Amniotic epithelial cell (primary cell): ENCODE results near the gene C1orf198.
"Not testable (repeated sequence)": the region's sequence is repeated elsewhere in the genome, so short reads cannot be mapped to it uniquely, and the experiment has no call there.

Source experiments
- DNase-seq: peaks from one replicate; pipeline ENCODE4 v3.0.0-alpha.2; 2010; ENCODE audit warnings: low read depth

The C1orf198 gene

DNA sequence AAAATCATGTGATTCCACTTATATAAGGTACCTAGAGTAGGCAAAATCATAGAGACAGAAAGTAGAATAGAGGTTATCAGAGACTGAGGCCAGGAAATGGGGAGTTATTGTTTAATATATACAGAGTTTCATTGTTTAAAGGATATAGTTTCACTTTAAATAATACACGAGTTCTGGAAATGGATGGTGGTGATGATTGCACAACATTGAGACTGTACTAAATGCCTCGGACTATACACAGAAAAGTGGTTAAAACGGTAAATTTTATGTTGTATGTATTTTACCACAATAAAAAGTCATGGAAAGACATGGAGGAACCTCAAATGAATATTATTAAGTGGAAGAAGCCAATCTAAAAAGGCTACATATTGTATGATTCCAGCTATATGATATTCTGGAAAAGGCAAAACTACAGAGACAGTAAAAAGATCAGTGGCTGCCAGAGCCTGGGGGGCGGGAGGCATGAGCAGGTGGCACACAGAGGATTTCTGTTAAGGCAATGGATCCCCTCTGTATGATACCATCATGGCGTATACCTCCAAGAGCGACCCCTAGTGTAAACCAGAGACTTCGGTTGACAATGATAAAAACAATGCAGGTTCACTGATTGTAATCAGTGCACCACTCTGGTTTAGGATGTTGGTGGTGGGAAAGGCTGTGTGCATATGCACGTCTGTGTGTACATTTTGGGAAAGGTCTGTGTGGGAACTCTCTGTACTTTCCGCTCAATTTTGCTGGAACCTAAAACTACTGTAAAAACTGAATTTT is 7.5 kb downstream of the C1orf198 start:
- DNase-seq, result no peak

DNA sequence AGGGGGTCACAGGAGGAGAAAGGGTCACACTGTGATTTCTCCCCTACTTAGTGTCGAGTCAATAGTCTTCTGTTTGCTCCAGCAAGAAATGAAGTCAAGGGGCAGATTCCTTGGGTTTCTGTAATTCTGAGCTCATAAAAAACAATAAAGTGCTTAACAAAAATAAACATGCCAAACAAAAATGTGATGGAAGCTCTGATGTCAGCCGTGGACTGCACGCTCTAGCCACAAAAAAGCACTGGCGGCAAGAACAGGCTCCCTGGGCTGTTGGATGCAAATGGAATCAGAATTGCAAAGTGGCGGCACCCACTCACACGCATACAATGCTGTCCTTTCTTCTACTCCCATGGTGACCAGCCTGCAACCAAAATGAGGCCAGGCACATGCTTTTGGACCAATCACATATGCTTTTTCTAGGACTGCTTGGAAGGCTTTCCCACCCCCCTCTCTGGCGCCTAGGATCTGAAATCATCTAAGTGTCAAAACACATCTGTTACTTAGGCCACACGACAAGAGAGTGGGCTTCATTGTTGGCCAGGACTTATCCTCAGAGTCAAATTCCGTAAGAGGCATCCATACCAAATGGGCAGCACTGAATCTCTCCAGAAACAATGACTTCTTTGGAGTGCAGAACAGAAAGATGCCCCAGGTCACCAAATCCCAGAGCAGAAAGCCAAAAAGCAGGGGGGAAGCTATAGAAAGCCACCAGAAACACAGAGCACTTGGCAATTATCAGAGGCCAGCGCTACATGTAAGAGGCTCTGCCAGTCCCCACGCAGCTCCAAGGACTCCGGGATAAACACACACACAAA is 9.2 kb downstream of the C1orf198 start:
- DNase-seq, result peak; percentile 69

DNA sequence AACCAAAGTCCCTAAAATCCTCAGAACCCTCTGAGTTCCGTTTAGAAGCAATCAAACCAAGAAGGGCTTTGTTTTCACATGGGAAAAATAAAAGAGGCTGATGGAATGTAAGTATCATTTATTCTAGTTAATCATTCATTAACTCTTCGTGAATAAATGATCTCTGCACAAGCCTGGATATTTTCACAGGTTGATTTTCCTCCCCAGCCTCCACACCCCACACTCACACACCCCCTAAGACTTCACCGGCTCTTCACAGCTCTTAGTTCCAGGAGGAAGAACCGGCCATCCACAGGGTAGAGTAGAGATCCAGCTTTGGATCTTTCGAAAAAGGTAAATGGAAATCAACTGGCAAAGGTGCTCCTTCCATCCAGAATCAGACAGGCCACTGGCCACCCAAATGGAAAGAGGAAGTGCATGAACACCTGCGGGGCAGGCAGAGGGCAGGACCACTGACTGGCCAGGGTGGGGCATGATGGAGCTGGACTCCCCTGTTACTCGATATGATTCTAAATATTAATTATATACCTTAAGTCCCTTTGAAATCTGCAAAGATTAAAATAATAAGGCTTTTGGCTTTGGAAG is 10.0 kb downstream of the C1orf198 start:
- DNase-seq, result no peak

DNA sequence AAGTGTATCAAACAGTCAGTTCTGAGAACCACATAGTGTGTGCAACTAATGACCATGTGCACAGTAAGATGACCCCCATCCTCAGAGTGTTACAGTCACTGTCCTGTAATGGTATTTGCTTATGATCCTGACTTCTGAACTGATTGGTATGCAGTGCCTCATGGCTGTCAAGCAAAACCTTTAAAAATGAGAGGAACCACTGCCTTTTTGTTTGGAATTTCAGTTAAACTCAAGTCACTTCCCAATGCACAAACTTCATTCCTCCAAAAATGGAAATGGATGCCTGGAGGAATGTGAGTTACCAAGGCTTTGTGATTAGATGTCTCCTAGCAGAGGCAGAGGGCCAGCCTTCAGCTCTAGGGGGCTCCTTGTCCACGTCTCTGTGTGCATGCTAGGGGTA is 10.5 kb downstream of the C1orf198 start:
- DNase-seq, result no peak

DNA sequence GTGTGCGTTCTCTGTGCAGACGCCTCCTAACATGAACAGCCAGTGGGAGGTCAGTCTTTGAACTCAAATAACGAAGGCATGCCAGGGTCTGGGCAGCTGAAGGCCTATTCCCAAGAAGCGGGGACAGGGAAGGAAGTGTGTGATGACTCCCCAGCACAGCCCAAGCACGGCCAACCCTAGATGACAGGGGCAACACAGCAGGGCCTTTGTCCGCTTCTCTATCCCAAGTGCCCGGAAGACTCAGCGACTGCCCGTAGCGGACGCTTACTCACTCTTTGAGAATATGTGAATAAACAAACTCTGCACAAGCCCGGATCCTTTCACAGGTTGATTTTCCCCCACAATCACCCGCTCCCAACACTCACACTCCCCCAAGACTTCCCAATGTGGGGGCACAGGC is 11.2 kb downstream of the C1orf198 start:
- DNase-seq, result no peak

DNA sequence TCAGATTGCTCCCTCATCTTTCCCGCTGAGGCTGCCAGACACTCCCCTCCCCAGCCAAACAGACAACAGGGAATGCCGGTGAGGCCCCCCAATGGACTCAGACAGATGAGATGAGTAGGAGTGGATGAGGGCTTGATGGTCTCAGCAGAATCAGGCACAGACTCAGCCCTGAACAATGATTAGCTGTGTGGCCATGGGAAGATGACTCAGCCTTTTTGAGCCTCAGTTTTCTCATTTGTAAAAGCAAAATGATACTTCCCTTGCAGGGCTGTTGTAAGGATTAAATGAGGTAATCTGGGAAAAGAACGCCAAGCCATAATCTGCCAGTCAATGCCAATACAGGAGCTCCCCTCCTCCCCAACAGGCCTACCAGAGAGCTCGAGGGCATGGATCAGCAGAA is 12.4 kb downstream of the C1orf198 start:
- no peak for DNase-seq

DNA sequence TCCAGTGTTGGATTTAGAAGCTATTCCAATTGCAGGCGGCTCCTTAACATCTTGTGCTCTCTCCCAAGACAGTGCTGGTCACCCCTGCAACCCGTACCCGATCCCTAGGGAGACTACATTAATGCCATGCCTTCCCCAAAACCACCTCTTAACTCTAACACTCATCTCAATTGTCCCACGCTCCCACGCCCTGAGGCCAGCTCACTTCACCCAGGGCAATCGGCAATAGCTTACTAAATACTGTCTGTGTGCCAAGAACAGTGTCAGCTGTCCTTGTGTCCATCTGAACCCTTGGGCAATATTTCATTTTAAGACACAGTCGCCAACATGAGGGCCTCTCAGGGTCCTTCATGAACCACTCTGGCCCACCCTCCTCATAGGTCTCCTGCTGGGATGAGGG is 13.9 kb downstream of the C1orf198 start:
- DNase-seq, result no peak

DNA sequence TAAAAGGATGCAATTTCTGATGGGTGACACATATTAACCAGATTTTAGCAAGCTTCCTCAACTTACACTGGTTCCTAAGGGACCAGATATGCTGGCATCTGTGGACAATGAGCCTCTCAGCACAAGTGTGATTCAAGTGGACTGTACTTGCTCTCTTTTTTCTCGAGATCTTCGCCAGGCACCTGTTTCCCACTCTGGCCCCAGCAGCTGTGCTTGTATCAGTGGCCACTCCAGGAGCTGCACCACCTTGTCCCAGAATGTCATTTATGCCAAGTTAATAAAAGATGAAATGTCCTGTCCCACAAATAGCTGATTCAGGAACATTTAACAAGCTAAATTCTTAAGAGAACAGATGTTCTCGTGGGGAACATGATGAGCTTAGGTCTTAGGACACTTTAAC is 14.6 kb downstream of the C1orf198 start:
- DNase-seq, result no peak

DNA sequence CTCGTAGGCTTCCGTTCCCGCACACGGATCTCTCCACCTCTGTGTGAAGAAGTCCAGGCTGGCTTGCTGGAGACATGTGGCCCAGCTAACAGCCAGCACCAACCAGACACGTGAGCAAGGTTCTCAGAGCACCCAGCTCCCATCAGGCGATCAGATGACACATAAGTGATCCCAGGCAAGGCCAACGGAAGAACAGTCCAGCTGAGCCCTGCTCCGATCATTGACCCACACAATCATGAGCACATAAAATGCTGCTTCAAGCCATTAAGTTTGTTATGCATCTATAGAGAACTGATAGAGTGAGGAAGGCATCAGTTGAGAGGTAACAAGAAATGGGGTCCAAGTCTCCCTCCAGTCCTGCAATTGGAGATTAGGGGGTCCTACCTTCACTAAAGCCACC is 15.4 kb downstream of the C1orf198 start:
- no peak for DNase-seq

DNA sequence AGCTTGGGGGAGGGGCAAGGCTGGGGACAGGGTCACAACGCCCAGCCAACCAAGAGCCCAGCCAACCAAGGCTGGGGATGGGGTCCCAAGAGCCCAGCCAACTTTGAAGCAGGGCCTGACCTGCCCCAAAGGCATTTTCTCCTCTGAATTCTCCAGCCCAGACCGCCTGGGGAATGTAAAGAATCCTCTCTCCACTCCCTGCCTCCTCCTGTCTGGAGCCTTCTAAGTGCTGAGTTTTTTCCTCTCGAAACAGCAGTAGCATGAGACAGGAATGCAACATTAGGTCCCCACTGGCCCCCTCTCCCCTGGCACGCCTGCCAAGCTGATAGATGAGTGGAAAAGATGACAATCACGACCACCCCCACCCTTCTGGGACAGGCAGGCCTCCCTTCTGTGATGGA is 17.0 kb downstream of the C1orf198 start:
- DNase-seq, result no peak

DNA sequence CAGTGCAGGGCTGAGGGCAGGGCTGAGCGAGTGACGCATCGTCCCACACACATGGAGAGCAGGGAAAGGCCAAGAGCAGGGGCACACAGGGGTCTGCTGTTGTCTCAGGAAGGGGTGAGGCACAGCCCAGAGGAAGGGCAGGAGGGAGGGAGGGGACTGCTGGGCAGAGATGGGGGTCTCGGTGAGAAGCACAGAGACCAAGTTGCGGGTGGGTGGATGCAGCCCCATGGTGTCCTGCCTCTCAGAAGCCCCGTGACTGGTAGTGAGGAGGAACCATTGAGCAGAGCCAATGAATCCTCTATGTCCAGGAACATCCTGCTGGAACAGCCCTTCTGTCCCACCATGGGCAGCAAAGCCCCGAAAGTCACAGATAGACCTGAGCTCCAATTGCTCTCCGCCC is 17.8 kb downstream of the C1orf198 start:
- no peak for DNase-seq

DNA sequence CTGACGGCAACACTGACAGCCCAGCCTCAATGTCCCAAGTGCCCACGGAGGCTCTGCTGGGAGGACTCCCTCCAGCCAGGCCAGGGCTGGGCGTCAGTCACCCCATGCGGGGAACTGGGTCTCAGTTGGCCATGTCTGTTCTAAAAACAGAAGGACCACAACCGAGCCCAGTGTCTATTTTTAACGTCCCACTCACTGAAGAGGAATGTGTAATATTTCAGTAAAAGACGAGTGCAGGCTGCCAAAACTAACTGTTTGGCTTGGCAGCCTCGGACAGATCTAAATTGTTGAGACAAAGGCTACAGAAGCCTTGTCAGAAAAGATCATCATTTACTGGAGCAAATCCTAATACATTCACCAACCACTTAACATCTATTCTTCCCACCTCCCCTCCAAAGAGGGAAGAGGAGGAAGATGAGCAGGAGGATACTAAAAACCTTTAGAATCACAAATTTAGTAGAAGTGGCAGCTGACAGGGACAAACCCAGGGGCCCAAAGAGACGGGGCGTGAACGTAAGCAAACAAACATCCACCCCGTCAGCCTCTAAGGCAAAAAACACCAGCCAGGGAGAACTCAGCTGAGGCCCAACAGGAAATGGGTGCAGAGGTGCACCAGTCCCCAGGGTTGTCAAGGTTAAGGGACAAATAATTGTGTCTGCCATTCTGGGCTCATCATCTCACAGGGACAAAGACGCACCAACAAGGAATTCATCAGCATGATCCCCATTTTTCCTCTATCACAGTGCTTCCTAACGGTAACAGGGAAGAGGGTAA is 18.7 kb downstream of the C1orf198 start:
- peak; percentile 68 for DNase-seq

DNA sequence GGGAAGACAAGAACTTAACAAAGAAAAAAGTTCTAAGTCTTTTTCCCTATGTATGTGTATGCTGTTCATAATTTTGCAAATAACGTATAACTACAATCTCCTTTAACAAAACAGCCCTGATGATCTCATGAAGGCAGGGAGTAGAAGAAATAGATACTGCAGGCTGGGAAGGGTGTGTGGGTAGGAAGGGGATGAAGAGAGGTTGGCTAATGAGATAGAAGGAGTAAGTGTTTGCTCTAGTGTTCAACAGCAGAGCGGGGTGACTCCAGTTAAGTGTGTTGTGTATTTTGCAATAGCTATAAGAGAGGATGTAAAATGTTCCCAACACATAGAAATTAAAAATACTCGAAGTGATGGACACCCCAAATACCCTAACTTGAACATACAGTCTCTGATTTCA is 20.1 kb downstream of the C1orf198 start:
- DNase-seq, result no peak

DNA sequence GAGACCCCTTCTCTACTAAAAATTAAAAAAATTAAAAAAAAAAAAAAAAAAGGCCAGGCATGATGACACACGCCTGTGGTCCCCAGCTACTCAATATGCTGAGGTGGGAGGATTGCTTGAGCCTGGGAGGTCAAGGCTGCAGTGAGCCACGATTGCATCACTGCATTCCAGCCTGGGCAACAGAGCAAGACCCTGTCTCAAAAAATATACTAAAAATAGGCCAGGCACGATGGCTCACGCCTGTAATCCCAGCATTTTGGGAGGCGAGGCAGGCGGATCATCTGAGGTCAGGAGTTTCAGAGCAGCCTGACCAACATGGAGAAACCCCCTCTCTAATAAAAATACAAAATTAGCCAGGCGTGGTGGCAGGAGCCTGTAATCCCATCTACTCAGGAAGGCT is 23.1 kb downstream of the C1orf198 start:
- not testable (repeated sequence) for DNase-seq

DNA sequence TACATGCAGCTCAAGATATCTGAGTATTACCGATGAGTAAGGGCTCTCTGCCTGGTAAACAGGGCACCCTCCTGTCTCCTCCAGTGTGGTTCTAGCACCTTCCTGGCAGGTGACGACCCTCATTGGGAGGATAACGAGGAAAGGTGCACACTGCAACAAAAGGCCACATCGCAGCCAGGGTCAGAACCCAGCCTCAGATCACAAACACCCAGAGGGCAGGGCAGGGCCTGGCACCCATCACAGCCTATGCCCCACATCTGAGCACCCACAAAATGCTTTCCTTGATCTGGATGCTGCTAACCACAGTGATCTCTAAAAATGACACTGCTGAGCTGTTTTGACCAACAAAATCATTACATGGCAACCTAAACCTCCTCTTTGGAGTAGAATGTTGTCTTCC is 23.8 kb downstream of the C1orf198 start:
- no peak for DNase-seq

DNA sequence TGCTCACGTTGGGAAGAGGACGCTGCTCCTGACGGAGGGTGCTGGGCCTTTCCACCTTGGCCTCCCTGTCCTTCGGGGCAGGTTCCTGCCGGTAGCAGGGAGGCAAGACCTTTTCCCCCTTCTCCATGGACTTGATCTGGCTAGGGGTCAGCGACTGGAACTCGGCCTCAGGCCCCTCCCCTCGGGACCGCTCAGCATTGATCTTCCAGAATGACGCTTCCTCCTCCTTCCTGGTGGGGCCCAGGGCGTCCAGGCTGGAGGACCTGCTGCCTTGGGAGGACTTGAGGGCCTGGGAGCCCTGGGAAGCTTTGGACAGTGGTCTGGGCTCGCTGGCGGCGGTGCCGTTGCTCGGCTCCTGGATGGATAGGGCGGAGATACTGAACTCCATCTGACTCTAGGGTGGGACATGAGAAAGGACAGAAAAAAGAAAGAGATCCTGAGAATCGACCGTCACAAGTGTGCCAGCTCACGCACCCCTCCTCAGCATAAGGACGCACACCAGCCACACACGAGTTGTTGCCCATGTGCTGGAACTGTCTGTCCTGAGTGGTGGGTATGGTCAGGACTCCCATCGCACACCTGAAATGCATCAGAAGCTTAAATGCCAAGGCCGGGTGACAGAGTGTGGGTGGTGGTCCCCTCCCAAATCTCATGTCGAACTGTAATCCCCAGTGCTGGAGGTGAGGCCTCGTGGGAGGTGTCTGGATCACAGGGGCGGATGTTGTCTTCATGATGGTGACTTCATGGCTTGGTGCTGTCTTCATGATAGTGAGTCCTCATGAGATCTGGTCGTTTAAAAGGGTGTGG is 24.6 kb downstream of the C1orf198 start:
- DNase-seq, result no peak

DNA sequence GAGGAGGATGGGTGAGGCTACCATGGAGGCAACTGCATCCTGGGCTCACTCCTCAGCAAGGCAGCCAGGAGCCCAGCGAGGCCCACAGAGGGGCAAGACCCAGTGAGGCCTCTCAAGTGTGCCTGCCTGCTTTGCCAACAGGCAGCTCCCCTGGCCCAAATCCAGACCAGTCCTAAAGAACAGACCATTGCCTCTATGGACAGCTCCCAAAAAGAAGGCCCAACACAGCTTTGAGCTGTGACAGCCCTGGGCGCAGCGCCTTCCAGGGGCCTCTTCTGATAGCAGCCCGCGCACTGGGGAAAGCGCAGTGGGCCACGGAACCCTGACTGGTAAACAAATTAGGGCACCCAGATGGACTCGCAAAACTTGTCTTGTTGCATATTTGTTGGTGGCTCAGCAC is 25.5 kb downstream of the C1orf198 start:
- DNase-seq, result no peak

DNA sequence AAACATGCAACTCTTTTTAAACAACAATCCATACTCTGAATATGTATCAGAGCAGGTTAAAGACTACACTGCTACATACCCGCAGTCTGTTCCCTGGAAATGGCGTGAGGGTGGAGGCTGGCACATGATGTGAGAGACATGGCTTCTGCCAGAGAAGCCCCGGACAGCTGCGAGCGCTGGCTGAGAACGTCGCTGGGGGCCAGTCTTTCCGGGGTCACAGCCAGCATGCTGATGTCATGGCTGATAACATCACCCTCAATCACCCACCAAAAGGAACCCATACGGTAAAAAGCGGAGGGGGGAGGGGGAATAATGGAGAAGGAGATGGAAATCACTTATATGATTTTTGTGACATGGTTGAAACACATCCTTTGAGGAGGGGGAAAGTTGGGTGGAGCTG is 29.1 kb downstream of the C1orf198 start:
- DNase-seq, result no peak

DNA sequence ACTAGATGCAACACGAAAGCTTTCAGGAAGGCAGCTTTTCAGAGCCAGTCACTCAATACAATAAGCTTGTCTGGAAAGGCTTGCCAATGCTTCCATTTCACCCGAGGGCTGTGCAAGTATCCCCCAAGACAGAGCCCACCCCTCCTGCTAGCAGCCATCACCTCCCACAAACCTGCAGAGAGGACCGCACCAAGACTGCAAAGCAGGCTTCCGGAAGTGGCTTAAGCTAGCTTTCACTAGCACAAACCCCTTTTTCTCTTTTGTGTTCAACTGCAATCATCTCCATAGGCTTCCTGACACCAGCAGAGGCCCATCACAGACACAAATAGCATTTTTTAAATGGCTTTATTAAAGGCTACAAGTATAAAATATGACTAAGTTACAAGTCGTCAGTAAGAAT is 31.5 kb downstream of the C1orf198 start:
- DNase-seq, result no peak

DNA sequence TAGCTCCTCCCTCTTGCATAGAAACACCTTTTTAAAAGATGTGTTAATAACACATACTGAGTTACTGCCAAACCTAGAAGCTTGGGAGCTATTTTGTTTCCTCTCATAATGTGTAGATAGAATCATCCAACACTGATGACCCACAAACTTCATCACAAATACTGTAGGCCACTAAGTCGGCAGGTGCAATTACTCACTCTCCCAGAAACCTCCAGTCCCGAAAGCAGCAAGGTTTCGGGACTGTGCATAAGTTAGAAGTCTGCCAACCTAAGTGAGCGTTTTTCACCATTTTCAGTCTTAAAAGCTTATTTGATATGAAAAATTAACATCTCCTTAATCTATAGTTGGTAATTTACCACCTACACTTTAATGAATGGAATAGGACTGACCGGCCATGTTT is 32.0 kb downstream of the C1orf198 start:
- no peak for DNase-seq

DNA sequence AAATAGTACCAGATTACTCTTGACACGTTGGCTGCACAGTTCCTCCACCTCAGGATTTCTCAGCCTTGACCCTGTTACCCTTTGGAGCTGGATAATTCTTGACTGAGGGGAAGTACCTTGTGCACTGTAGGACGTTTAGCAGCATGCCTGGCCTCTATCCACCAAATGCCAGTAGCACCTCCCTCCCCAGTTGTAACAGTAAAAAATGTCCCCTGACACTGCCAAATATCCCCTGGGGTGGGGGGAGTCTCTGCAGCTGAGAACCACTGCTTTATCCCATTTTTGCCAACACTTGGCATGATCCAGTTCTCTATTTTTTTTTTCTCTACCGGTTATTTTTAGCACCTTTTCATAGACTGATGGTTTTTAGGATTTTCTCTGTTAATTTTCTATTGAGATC is 34.0 kb downstream of the C1orf198 start:
- no peak for DNase-seq

DNA sequence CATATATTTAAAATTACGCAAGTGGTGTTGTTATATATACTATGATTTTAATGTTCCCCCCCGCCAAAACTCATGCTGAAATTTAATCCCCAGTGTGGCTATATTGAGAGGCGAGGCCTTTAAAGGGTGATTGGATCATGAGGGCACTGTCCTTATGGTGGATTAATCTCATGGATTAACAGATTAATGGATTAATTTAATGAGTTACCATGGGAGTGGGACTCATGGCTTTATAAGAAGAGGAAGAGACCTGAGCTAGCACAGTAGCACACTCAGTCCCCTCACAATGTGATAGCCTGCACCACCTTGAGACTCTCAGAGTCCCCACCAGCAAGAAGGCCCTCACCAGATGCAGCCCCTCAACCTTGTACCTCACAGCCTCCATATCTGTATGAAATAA is 34.8 kb downstream of the C1orf198 start:
- no peak for DNase-seq
